GM19193 (cell line): ENCODE results near the gene TMSB4Y.

Experiments used
- POLR2A ChIP-seq: IDR thresholded peaks from 4 replicates; pipeline ENCODE4 v1.6.1; 2011; ENCODE audit not compliant: insufficient read depth, insufficient read length; ENCODE audit errors: extremely low read depth

Gene TMSB4Y

DNA sequence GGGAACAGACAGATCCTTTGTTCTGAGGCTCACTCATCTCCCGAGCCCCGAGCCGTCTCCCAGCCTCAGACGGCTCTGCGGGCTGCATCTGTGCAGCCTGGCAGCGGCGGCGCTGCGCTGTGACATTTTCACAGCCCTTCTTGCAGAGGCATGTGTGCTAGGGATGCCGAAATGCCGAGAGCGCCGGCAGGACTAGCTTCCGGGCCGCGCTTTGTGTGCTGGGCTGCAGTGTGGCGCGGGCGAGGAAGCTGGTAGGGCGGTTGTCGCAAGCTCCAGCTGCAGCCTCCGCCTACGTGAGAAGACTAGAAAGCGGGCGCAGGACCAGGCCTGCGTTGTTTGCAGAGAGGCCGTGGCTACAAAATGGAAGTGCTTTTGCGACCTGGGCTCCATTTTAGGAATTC lies at the start of gene TMSB4Y:
Gene TMSB4Y (plus strand): TSS at position 332 of the 401 bp plus-strand sequence.
- no peak for TF ChIP-seq POLR2A

GRCh38 chrY:13664162-13664561 lies 39.5 kb upstream of the TMSB4Y start:
- no peak for TF ChIP-seq POLR2A

DNA sequence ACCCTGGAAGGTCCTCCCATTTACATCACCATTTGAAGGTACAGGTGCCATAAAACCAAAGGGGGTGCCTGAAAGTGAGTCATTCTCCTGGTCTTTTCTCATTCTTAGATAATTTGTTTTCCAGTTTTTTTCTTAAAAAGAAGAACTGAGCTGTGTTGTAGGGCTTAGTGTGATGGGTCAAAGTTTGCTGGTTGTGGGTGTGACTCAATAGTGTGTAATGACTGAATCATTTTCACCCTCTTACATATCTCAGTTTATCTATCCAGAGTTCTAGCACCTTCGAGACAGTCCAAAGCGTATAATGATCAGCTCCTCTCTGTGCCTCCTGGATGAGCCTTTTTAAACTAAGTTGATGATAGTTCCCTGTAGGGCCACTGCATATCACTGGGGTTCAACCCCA lies 32.6 kb upstream of the TMSB4Y start:
- TF ChIP-seq POLR2A: no peak

- no peak for TF ChIP-seq POLR2A
These were observed 1.4 kb upstream of the TMSB4Y start for GRCh38 chrY:13702276-13702675.

DNA sequence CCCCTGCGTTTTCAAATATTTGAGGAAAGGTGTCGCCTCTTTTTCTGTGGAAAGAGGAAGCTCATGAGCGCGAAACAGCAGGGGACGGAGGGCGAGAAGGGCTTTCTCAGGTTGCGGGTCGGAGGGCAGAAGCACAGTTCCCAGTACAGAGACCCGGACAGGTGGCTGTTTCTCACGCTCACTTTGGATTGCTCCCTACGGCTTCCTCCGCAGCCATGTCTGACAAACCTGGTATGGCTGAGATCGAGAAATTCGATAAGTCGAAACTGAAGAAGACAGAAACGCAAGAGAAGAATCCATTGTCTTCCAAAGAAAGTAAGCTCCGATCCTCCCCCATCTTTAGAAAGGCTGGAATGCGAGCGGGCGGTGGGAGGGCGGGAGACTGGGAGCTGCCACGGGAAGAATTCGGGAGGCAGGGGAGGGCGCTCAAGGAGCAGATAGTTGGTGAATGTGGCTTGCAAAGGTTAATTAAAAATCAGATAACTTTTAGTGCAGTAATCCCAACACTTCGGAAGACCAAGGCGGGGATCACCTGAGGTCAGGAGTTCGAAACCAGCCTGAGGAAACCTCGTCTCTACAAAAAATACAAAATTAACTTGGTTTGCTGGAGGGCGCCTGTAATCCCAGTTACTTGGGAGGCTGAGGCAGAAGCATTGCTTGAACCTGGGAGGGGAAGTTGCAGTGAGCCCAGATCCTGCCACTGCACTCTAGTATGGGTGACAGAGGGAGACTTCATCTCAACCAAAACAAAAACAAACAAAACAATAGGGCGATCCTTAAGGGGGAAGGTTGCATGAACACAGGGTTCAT lies 627 bp downstream of the TMSB4Y start:
- no peak for TF ChIP-seq POLR2A

DNA sequence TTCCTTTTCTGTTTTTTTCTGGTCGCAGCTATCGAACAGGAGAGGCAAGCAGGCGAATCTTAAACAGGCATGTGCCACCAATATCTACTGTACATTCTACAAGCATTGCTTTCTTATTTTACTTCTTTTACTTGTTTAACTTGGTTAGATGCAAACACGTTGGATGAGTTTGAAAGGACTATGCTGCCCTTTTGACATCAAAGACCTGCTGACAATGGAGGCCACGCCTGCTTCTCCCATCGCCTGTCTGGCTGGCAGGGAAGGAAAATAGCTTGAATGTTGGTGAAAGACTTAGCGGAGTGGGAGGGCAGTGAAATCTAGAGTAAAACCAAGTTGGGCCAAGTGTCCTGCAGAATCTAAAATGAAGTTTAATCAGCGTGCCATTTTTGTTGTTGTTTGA lies 1.5 kb downstream of the TMSB4Y start:
- TF ChIP-seq POLR2A: no peak

GRCh38 chrY:13708038-13708437 lies 4.3 kb downstream of the TMSB4Y start:
- no peak for TF ChIP-seq POLR2A

- no peak for TF ChIP-seq POLR2A
These were observed 15.3 kb downstream of the TMSB4Y start for GRCh38 chrY:13718996-13719395.

GRCh38 chrY:13729517-13729916 lies 25.8 kb downstream of the TMSB4Y start:
- TF ChIP-seq POLR2A: no peak

DNA sequence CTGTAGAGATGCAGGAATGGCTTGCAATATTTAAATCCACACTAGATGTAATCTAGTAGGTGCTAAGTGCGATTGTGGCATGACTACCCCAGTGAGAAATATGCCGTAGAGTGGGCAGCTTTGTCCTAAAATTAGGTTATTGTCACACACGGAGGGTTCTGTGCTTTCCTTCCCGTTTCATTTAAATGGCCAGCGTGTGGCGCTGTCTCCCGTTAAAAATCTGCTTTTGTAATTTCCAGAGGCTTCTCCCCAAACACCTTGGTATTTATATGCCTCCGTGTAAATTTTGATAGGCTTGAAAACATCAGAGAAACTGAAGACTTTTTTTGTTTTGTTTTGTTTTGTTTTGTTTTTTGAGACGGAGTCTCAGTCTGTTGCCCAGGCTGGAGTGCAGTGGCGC lies 34.9 kb downstream of the TMSB4Y start:
- TF ChIP-seq POLR2A: no peak

- TF ChIP-seq POLR2A: no peak
These were observed 47.8 kb downstream of the TMSB4Y start for GRCh38 chrY:13751289-13752071.

DNA sequence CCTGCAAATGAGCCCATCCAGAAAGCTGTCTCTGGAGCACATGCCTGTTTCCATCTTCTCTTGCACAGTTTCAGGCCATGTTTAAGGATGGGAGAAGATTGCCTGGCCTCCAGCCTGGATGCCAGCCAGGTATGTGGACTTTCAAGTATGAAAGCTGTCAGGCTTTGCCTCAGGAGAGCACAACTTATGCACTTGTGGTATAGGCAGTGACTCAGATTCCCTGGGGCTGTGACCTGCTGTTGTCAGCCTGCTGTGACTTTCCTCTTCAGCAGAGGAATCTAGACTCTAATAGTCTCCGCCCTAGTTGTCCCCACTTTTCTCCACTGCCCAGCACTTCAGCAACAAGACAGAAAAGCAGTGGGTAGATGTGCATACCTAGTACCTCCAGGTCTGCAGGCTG lies 51.0 kb downstream of the TMSB4Y start:
- no peak for TF ChIP-seq POLR2A
